Measurements from ENCODE around the gene EIF2D.
"Not testable (repeated sequence)": the region's sequence is repeated elsewhere in the genome, so short reads cannot be mapped to it uniquely, and the experiment has no call there.

Gene EIF2D

DNA sequence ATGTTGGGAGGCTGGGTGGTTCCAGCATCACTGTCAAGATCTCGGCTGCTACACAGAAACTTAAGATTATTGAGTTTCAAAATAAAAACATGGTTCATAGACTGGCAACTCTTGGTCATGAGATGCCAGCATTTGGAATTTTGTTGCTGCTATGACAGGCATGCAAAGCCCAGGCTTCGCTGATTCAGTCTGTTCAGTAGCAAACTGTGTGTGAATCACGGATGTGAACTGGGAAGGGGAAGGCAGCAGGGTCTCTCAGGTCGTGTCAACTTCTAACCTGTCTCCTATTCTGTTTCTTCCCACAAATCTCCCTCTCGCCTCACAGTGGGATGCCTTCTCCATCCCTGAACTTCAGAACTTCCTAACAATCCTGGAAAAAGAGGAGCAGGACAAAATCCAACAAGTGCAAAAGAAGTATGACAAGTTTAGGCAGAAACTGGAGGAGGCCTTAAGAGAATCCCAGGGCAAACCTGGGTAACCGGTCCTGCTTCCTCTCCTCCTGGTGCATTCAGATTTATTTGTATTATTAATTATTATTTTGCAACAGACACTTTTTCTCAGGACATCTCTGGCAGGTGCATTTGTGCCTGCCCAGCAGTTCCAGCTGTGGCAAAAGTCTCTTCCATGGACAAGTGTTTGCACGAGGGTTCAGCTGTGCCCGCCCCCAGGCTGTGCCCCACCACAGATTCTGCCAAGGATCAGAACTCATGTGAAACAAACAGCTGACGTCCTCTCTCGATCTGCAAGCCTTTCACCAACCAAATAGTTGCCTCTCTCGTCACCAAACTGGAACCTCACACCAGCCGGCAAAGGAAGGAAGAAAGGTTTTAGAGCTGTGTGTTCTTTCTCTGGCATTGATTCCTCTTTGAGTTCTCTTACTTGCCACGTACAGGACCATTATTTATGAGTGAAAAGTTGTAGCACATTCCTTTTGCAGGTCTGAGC is 25.5 kb downstream of the EIF2D start:
- no peak for DNase-seq

GRCh38 chr1:206584683-206585082 is 27.6 kb downstream of the EIF2D start:
- no peak for DNase-seq

DNA sequence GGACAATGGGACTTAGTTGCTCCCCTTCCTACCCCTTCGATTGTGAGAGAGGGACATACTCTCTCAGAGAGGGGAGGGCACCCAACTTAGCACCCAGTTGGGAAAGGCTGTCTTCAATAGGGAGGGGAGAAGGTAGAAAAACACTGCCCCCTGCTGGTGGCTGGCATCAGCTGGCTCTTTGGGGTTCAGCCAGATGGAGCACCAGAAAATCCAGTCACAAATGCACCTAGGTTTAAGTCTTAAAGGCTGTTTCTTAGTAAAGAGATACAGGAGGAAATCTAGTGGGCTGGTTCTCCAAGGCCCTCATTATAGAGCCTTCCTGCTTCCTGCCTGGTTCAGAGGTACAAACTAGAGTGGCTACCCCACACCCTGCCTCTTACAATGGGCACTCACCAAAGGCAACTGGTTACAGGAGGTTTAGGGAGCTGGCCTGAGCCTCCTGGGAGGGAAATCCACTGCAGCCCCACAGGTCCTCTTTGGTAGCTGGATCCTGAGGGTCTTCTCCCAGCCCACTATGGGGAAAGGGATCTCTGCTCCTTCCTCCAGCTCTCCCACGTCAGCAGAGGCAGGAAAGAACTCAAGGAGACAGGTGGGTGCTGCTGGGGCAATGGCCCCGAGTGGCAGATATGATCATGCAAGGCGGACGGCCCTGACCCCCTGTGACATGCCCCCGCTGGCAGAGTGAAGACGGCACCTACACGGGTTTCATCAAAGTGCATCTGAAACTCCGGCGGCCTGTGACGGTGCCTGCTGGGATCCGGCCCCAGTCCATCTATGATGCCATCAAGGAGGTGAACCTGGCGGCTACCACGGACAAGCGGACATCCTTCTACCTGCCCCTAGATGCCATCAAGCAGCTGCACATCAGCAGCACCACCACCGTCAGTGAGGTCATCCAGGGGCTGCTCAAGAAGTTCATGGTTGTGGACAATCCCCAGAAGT is 28.3 kb downstream of the EIF2D start:
- peak; percentile 88 for DNase-seq

DNA sequence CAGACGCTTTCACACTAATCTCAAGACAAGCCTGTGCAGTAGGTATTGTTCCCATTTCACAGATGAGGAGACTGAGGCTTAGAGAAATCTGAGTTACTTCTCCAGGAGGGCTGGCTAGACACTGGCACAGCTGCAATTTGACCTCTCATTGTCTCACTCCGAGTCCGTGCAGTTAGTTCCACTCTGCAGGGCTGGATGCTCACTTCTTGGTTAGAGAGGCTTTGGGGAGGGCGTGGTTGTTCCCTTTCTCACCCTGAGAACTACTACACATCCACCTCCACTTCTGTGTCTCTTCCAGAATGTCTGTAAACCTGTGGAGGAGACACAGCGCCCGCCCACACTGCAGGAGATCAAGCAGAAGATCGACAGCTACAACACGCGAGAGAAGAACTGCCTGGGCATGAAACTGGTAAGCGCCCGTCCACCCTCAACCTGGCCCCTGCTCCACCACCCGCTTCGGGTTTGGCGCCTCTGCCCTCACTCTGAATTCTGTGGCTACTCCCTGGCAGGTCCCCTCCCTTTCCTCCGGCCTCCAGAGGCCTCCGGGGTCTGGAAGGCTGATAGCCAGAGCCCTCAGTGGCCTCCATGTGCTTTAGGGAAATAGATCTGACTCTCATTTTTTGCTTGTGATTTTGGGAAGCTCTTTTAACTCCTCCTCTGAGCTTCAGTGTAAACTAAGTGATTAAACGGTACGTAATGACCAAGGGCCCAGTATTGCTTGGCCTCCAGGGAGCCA is 29.1 kb downstream of the EIF2D start:
- DNase-seq, result no peak

DNA sequence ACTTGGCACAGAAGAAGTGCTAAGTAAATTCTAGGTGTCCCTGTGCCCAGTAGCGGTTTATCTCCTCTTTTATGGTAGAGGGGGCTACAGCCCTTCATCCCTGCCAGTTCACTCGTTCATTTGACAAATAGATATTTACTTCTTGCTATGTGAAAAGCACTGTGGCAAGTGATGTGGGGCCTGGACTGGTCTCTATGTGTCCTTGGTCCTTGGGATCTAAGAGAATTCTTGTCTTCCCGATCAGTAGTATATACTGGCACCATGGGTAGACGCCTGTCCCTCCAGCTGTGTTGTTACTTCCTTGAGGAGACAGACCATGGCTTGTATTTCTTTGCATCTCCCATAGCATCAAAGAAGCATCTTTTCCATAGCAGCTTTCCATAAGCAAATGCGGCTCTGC is 29.7 kb downstream of the EIF2D start:
- DNase-seq, result no peak

DNA sequence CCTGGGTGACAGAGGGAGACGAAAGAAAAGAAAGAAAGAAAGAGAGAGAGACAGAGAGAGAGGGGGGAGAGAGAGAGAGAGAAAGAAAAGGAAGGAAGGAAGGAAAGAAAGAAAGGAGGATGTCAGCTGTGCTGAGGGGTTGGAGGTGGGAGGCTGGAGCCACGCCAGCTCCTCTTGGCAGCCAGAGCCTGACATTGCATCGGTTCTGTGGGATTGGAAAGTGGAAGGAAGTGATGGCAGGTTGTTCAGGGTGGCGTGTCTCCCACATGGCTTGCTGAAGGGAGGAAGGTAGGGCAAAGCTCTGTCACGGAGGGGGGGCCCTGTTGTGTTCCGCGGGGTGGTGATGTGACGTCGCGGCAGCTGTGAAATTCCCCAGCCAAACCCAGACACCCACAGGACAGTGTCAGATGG is 30.7 kb downstream of the EIF2D start:
- peak; percentile 86 for DNase-seq

- DNase-seq, result not testable (repeated sequence)
Observed at GRCh38 chr1:206581114-206581497, 31.2 kb downstream of the EIF2D start.

DNA sequence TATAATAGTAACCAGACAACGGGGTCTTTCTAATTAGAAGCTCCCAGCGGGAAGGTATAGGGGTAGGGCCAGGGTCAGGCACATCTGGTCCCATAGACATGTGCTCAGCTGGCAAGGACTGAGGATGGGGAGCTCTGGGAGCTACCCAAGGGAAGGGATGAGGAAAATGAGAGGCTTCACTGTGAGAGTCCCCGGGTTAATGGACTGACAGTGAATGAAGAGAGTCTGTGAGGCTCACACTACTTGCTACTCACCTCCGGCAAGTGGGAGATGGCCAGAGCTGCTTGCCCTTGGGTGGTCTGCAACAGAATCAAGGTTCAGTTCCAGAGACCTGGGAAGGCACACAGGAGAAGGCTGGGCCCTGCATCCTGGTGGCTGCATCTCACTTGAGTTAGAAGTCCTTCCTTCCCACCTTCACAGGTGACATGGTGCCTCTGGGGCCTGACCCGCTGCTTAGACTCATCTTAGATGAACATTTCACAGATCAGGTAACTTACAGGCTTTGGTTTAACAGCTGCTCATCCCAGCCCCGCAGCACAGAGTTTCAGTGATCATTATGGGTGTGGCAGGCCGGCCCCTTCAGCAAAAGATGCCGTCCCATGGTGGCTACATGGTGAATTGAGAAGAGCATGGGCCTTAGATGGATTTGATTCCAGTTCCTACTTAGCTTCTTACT is 31.7 kb downstream of the EIF2D start:
- DNase-seq, result no peak

DNA sequence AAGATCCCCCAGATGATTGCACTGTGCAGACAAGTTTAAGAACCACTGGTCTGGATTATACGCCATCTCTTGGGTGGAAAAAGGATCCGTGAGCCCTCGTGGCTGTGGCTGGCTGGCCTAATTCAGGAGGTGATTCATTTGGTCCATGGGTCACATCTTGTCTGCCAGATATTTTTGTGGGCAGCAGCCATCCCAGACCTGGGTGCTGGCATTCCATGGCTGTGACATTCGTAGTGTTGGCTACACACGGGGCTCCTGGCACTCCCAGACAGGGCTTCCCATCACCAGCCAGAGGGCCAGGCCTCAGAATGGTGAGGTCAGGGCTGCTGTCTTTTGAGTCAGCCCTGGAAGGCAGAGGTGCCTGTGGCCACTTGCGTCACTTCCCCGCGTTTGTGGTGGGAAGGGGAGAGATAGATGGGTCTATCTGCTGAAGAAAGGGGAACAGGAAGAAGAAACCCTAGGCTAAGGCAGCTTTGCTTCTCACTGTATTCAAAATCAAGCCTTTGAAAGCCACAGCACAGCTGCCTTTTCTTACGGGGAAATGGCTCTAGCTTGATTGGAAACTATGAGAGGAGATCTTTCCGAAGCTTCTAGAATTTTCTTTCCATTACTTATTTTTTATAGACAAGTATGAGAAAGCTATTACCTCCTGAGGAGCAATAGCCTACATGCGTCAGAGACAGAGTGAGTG is 32.4 kb downstream of the EIF2D start:
- peak; percentile 91 for DNase-seq

DNA sequence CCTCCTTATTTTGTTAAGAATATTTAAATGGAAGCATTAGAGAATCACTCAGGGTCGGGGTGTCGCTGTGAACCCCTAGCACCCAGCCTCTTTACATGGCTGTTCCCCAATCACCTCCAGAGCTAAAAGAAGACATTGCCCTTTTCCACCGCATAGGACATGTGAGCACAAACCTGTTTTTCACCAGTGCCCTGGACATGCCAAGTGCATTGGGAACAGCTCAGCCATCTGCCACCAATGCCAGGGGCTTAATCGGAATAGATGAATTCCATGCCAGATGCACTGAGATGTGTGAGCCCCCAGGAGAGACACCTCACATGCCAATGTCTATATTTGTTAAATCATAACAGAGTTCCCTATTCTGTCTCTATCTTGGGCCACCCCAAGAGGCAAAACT is 33.3 kb downstream of the EIF2D start:
- no peak for DNase-seq

- DNase-seq, result peak; percentile 54
Observed at GRCh38 chr1:206578068-206578977, 33.9 kb downstream of the EIF2D start.

DNA sequence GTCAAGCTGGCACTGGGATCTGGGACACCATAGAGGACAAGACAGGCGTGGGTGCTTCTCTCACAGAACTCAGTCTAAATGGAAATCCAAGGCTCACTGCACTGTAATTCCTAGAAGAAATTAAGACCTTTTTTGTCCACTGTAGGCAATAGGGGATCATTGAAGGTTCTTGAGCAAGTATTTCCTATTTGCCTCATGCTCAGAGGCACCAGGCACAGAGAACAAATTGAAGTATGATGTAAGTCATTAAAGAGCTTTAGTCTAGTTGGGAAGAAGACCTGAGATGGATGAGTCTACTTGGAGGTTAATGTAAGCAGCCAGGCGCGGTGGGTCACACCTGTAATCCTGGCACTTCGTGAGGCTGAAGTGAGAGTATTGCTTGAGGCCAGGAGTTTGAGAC is 34.6 kb downstream of the EIF2D start:
- no peak for DNase-seq

DNA sequence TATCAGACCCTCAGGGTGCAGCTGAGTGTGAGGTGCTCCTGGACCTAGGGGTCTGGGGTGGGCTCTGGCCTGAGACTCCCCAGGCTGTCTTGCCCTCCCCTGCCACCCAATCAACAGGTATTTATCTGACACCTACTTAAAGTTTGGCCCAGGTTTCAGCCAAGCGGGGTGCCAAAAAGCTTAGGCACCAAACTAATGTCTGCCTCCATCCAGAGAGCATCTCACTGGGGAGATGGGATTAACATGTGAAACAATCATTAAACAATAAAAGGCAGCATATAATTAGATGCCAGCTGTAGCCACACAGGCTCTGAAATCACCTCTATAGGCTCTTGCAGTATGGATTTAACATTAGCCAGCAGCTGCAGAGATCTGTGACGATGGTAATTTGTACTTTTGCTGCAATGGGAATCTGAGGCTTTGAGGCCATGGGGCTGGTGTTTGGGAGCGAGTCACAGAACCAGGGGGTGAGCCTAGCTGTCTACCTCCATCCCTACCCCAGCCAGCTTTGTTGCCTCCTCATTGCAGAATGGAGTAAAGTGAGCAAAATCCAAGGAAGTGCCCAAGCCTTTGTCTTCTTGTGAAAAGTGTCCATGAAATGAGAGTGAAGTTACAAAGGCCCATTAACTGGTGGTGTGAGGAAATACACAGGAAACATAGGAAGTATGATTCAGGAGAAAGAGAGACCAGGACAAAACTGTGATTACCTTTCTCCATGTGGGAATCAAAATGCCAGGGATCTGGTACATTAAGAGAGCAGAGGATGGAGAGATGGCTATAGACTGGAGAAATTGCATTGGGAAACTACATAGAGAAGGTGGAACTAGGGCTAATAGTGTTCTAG is 36.1 kb downstream of the EIF2D start:
- DNase-seq, result no peak

DNA sequence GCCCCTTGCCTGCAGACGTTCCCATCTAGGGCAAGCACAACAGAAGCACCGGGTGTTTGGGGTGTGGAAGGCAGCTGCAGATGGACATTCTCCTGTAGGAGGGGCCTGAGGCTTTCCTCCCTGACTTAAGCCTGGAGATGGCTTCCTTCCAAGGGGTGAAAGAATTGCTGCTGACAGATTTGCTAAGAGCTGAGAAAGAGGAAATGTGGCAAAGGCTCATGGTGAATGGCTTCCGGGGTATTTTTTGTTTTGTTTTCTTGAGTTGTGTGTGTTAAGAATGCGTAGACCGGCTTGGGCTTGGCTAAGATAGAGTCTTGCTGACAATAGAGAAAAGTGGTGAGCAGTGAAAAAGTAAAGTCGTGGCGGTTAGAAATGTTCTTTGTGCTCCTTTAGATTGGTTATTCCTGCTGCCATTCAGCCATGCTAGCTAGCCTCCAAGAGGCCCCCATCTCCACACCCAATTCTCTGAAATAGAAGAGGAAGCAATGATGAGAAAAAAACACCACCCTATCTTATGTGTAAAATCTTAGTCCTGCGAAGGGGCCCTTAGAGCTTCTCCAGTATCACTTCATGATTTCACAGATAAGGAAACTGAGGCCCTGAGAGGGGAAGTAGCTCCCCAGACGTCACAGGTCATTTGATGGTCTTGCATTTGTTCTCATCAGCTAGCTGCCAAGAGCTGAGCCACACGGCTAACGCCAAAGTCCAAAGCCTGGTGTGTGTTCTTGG is 36.9 kb downstream of the EIF2D start:
- peak; percentile 81 for DNase-seq

GRCh38 chr1:206573762-206574161 is 38.5 kb downstream of the EIF2D start:
- no peak for DNase-seq

DNA sequence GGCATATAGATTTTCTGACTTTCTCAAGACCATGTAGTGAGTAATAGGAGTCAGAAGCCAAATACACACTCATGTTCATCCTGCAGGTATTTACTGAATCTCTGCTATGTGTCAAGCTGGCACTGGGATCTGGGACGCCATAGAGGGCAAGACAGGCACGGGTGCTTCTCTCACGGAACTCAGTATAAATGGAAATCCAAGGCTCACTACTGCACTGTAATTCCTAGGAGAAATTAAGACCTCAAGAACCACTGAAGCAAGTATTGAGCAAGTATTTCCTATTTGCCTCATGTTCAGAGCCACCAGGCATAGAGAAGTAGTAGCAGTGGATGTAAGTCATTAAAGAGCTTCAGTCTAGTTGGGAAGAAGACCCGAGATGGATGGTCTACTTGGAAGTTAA is 38.9 kb downstream of the EIF2D start:
- no peak for DNase-seq

- DNase-seq, result no peak
Observed at GRCh38 chr1:206572835-206573234, 39.4 kb downstream of the EIF2D start.

DNA sequence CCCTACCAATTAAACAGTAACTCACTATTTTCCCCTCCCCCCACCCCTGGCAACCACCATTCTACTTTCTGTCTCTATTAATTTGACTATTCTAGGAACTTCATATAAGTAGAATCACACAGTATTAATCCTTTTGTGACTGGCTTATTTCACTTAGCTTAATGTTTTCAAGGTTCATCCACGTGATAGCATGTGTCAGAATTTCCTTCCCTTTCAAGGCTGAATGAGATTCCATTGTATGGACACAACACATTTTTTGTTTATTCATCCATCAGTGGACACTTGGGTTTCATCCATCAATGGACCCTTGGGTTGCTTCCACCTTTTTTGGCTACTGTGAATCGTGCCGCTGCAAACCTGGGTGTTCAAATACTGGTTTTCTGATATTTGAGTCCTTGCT is 41.7 kb downstream of the EIF2D start:
- no peak for DNase-seq

DNA sequence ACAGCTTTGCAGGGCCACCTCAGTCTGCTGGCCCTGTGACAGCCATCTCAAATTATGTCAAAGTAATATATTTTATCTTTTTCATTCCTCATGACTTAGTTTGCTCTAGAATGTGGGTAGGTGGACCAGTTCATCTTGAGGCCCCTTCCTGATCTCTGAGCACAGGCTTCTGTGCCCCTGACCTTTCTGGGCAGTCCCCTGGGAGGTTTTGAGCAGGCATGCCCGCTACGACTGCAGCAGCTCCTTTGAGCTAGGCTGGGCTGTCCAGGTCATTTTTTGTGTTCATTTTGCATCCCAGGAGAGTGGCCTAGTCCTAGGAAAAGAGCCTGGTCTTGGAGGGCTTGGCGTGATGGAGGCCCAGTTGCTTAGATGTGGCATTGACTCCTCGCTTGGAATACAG is 42.7 kb downstream of the EIF2D start:
- no peak for DNase-seq
